Ovary (tissue), 9 donors: ENCODE results near the gene RELL2. TPM values are rescaled to one million over a fixed set of nuclear protein-coding genes. Genes with fewer than 3 reads are reported as not detected.

Experiments used
- DNase-seq, 5 donors: peaks; one replicate each; pipeline ENCODE4 v3.0.0-alpha.2; 2019 to 2020
- H3K27ac ChIP-seq, 2 donors: fragments of 200-600 bp; one replicate each; pipeline versions ENCODE4 v1.5.1 to v1.8.0; 2019 to 2022
- H3K27me3 ChIP-seq: fragments of 200-600 bp; one replicate; pipeline ENCODE4 v1.8.0; 2022
- H3K36me3 ChIP-seq: fragments of 200-600 bp; sonication (generic); one replicate; pipeline ENCODE4 v1.5.1; 2019
- H3K4me1 ChIP-seq: one replicate; pipeline ENCODE4 v1.8.1; 2013; ENCODE audit warnings: mild to moderate bottlenecking, moderate library complexity; ENCODE audit not compliant: insufficient read depth
- H3K4me3 ChIP-seq: fragments of 200-600 bp; sonication (generic); one replicate; pipeline ENCODE4 v1.5.1; 2017
- H3K9me3 ChIP-seq, 2 donors: fragments of 200-600 bp in 1 of 2; sonication (generic) in 1 of 2; one replicate each; pipeline versions ENCODE4 v1.5.1 to v1.8.1; 2013 to 2019; ENCODE audit warnings: mild to moderate bottlenecking in 1 of 2, moderate library complexity in 1 of 2
- EP300 ChIP-seq: sonication (generic); formaldehyde crosslinking; IDR thresholded peaks from one replicate; pipeline ENCODE4 v1.6.1; 2017; ENCODE audit warnings: antibody characterized with exemption
- POLR2A ChIP-seq: fragments of 450-650 bp; IDR thresholded peaks from one replicate; pipeline ENCODE4 v1.6.1; 2017; ENCODE audit warnings: antibody characterized with exemption, mild to moderate bottlenecking, moderate library complexity
- WGBS, 3 donors: extraction: QIAGEN DNeasy Blood & Tissue Kit in 1 of 3; methylation state at CpG; one replicate each; pipeline versions ENCODE4 v1.1.5 to v1.1.7; 2013 to 2017; 5-methylcytosine and 5-hydroxymethylcytosine counted together
- intact Hi-C, 4 donors: fragments of 100-400 bp; cut with DNase I; formaldehyde crosslinking; loops; one replicate each; pipeline versions ENCODE4 v1.11.0 to v1.15.1; 2022 to 2023
- polyA plus RNA-seq, 2 donors: library from polyadenylated mRNA; stranded (reverse); fragments of 200-250 nt in 1 of 2; fragments of 350-450 nt in 1 of 2; fragmentation: Illumina TruSeq in 1 of 2; extraction: RNeasy Lipid Tissue Mini Kit (QIAGEN cat#74804) in 1 of 2; gene quantifications; one replicate each; pipeline ENCODE4 v1.2.3, GENCODE V29; 2013 to 2014
- total RNA-seq, 7 donors: library from RNA; depleted of rRNA in 2 of 7; stranded (reverse); fragments of >200 nt in 2 of 7; fragmentation: NEBNext Ultra II Directional in 3 of 7; extraction: Animal tissue kit (Norgen Biotek cat#: 25700) in 3 of 7; gene quantifications; one replicate each; pipeline versions ENCODE4 v1.1.0 to v1.2.4, GENCODE V29; 2016 to 2023
- TF ChIP-seq, protein P1 (sequence below), 3 donors: fragments of 450-650 bp in 2 of 3; fragments of 200-600 bp in 1 of 3; IDR thresholded peaks; one replicate each; pipeline versions ENCODE4 v1.5.1 to v1.8.0; 2016 to 2022; ENCODE audit warnings: antibody characterized with exemption in 3 of 3, mild to moderate bottlenecking in 1 of 3
- donor health status: DM: no; HTN: no; CAD: no; lungs with moderate emphysema.
- donor health status: DM: no; HTN: no; CAD: no.
- donor health status: Bipolar disorder and iron deficiency.
- donor health status: DM: yes; HTN: yes; CAD: no.
- donor health status: DM: no; HTN: no; CAD: no.
- donor health status: DM: yes; HTN: yes; CAD: no.

RELL2 gene
- total and polyA plus RNA-seq, 9 donors = 0.58 to 3.0 (median 1.6) TPM; not detected in 1

DNA sequence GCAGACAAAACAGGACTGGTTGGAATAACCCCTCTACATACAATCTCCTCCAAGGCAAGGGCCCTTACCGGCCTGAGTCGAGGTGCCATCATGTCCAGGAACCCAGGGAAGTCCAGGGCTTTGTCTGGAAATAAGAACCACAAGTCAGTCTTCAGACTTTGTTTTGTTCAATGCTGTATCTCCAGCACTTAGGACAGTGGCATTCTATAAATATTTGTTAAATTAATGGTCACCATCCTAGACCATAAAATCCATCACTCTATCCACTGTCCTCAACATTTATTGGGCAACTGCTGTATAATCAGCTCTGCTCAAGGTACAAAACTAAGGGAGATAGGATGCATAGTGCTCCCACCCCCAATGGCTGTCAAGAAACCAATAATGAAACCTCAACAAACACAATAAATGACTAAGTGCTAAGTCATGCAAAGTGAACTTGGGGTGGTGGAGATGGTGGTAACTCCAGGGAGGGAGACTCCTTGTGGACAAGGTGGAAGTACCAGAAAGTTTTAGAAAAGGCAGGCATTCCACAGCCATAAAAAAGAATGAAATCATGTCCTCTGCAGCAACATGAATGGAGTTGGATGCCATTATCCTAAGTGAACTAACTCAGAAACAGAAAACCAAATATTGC, 5.0 kb downstream of the RELL2 start:
- H3K4me1 ChIP-seq = peaks cover 6% of the 10 kb centered on the region
- H3K27ac ChIP-seq = no peak overlapping the region
- no peak overlapping the region for H3K4me3 ChIP-seq
- TF ChIP-seq EP300 = no peak
- TF ChIP-seq POLR2A = no peak
- TF ChIP-seq, protein P1, sequence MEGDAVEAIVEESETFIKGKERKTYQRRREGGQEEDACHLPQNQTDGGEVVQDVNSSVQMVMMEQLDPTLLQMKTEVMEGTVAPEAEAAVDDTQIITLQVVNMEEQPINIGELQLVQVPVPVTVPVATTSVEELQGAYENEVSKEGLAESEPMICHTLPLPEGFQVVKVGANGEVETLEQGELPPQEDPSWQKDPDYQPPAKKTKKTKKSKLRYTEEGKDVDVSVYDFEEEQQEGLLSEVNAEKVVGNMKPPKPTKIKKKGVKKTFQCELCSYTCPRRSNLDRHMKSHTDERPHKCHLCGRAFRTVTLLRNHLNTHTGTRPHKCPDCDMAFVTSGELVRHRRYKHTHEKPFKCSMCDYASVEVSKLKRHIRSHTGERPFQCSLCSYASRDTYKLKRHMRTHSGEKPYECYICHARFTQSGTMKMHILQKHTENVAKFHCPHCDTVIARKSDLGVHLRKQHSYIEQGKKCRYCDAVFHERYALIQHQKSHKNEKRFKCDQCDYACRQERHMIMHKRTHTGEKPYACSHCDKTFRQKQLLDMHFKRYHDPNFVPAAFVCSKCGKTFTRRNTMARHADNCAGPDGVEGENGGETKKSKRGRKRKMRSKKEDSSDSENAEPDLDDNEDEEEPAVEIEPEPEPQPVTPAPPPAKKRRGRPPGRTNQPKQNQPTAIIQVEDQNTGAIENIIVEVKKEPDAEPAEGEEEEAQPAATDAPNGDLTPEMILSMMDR (IDR thresholded peaks at IDR 0.05) = no peak
- H3K36me3 ChIP-seq = no peaks in the 10 kb centered on the region
- H3K27me3 ChIP-seq = no peaks in the 10 kb centered on the region
- 75 to 81% (median 77%) methylated on average over 2 of the region's 2 CpGs for WGBS, 3 donors
- intact Hi-C loops = no loop called here
- no peaks in the 10 kb centered on the region for H3K9me3 ChIP-seq
- no peak for DNase-seq

DNA sequence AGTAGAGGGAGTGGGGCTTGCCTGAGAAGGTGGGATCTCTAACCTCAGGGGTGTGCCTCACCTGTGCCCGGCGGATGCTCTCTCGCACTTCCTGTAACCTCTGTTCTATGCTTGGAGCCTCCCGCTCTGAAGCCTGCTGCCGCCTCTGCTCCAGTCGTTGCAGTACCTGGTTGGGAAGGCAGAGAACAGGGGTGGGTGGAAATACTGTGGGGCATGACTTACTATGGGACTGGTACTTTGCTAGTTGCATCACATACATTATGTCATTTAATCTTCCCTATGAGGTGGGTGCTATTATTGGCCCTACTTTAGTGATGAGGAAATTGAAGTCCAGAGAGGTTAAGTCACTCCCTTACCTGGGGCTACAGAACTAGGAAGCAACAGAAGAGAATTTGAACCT, 9.2 kb downstream of the RELL2 start:
- no peaks in the 10 kb centered on the region for H3K27me3 ChIP-seq
- no peak overlapping the region for H3K4me3 ChIP-seq
- no peaks in the 10 kb centered on the region for H3K9me3 ChIP-seq
- no peaks in the 10 kb centered on the region for H3K36me3 ChIP-seq
- WGBS, 3 donors = 89 to 95% (median 90%) methylated on average over 6 of the region's 6 CpGs
- no peak overlapping the region for H3K27ac ChIP-seq
- intact Hi-C loops = no loop called here
- no peak for TF ChIP-seq EP300
- no peak for TF ChIP-seq POLR2A
- TF ChIP-seq, protein P1 (IDR thresholded peaks at IDR 0.05) = no peak
- H3K4me1 ChIP-seq = peaks cover 2% of the 10 kb centered on the region
- no peak for DNase-seq

DNA sequence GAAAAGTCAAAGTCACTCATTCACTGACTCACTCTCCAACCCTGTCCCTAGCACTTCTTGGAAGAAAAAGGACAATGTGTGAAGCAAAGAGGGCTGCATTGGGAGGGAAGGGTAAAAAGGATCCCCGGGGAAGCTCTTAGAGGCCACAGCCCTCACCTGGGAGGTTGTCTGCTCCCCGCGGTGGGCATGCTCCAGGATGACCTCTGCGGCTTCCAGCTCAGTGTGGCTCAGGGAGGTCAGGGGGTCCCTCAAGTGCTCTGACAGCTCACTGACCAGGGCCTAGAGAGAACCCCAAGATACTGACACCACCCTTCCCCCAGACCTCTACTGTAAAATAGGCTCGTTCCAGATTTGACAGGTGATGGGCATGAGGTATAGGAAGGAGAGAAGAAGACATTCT, 10.4 kb downstream of the RELL2 start:
- DNase-seq = no peak
- Histone ChIP-seq H3K4me1 (peaks cover 5% of the 10 kb centered on the region), H3K36me3 (no peaks in the 10 kb centered on the region), H3K9me3 (no peaks in the 10 kb centered on the region), H3K27ac (no peak overlapping the region), H3K27me3 (no peaks in the 10 kb centered on the region), H3K4me3 (no peak overlapping the region)
- 82 to 90% (median 85%) methylated on average over 5 of the region's 5 CpGs for WGBS, 3 donors
- intact Hi-C loops = no loop called here
- no peak for TF ChIP-seq EP300
- TF ChIP-seq POLR2A = no peak
- TF ChIP-seq, protein P1 (IDR thresholded peaks at IDR 0.05) = no peak

DNA sequence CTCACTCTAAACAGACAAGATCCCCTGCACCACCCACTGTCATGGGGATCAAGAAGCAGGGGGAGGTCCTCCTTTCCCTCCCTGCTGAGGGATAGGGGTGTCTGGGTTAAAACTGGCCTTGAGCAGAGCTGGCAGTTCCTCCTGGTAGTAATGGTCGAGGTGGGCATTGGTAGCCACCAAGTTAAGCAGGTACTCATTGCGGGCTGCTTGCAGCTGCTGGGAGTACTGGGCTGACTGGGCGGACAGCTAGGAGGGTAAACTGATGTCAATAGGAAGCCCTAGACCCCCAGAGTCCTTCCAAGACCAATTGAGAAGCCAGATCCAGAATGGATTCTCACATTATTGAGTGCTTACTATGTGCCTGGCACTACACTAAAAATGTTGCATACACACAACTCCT, 11.1 kb downstream of the RELL2 start:
- TF ChIP-seq, protein P1 (IDR thresholded peaks at IDR 0.05) = no peak
- TF ChIP-seq EP300 (no peak), POLR2A (no peak)
- no peak overlapping the region for H3K27ac ChIP-seq
- H3K9me3 ChIP-seq = no peaks in the 10 kb centered on the region
- no peak overlapping the region for H3K4me3 ChIP-seq
- peaks cover 5% of the 10 kb centered on the region for H3K4me1 ChIP-seq
- no peak for DNase-seq
- no peaks in the 10 kb centered on the region for H3K36me3 ChIP-seq
- WGBS, 3 donors = 66 to 94% (median 85%) methylated on average over 3 of the region's 3 CpGs
- no peaks in the 10 kb centered on the region for H3K27me3 ChIP-seq
- intact Hi-C loops = no loop called here
